GM11168 (cell line): ENCODE measurements around the gene NLRP13.

ENCODE experiments used
- in situ Hi-C: fragments of 300-500 bp; cut with MboI; formaldehyde crosslinking; loops from one replicate; pipeline ENCODE4 v1.12.0; 2022; ENCODE audit warnings: low sequenced_read_pairs; ENCODE audit not compliant: unreplicated experiment

The NLRP13 gene

DNA sequence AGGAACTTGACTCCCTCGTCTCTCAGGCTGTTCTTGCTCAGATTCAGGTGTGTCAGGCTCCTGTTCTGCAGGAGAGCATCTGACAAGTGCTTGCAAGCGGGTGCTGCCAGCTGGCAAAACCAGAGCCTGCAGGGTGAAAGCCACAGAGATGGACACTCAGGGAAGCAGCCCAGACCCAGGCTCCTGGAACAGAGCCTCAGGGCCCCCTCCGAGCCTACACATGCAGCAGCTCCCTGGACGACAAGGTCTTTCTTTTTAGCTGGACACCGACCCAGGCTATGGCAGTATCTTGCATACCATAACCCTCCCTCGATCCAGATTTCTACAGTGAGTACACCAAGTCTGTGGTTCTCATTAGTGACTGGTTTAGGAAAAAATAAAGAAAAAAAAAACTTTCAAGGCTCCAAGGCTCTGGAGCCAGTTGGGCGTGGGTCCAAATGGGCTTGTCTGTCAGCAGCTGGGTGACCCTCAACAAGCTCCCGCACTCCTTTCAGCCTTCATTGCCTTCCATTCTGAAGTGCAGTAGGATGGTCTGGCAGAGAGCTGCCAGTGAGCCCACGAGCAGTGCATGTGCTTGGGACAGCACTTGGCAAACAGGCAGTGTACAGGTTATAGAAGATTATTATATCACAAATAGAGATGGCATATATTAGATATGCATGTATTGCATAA lies 29.9 kb downstream of the NLRP13 start:
- in situ Hi-C loops = no loop called here

DNA sequence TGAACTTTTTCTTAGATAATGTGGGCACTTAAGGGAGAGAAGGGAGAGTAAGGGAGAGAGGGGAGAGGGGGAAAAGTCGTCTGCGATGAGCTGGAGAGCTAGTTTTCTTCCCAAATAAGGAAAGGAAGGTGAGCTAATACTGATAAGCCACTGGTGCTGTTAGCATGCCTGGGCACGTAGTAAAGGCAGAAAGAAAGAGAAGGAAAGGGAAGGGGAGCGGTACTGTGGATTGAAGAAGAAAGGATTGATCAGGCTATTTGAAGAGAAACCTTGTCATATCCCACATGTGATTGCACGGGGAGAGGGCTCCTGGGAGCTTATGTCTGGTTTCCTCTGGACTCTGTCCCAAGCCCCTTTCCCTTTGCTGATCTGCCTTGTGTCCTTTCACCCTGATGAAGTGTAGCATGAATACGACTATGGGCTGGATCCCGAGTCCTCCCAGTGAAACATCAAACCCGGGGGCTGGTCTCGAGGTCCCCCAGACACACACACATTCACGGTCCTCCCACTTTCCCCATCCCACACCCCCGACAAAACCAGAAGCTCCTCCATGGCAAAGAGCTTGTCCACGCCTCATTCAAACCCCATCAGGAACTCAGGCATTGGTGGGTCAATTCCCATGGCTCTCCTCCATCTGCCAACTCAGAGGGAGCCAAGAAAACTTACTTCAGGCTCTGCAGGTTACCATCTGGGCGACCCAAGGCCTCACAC lies 30.6 kb downstream of the NLRP13 start:
- in situ Hi-C loops = no loop called here

DNA sequence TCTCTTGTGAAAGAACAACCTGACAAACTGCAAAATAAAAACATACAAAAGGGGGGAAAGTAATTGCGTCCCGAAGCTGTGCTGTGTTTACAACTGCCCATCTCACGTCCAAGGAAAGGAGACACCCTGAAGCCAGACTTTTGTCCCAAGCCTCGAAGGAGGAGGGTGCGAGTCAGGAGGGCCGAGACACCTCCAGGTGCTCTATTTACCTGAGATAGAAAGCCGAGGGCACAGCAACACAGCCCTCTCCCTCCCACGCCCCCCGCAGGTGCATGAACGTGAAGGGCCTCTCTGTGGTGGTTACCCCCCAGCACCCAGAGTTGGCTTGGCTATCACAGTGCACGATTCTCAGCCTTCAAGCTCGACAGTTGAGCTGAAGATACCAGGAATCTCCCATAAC lies 33.2 kb downstream of the NLRP13 start:
- in situ Hi-C loops = no loop called here

DNA sequence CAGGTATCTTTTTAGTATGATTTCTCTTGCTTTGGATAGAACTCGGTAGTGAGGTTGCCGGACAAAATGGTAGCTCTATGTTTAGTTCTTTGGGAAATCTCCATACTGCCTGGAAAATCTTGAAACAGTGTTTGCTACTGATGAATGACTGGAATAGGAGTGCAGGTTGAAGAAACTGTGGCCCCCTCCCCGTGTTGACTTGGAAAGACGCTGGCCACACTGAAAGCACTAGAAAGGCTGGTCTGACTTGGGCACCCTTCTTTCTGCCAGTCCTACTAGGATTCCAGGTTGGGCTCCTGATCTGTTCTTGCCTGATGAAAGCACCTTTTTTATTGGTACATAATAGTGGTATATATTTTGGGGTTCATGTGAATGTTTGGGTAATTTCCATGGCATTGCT lies 49.5 kb downstream of the NLRP13 start:
- in situ Hi-C loops = no loop called here

DNA sequence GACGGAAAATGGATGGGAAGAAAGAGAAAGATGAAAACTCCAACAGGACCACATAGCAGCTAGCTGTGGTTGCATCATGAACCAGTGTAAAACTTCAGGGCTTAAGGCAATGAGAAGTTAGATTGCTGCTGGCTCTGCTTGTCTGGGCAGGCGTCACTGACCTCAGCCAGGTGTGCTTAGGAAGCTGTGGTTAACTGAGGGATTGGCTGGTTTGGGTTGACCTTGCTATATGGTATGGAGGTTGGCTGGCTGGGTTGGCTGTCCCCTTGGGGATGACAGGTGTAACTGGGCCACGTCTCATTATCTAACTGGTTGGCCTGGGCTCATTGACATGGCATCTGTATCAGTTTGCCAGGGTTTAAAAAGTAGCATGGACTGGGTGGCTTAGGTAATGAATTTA lies 54.9 kb downstream of the NLRP13 start:
- in situ Hi-C loops = no loop called here

DNA sequence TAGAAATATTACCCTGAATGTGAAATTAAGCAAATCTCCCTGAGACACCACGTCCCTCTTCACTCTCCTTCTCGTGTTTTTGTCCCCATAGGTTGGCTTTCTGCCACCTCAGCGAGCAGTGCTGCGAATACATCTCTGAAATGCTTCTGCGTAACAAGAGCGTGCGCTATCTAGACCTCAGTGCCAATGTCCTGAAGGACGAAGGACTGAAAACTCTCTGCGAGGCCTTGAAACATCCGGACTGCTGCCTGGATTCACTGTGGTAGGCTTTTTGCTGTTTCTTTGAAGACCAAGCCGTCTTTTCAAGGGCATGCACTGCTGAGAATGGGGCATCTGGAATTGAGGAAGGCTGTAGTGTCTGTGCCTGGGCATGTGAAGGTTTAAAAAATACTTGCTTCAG lies 61.4 kb downstream of the NLRP13 start:
- in situ Hi-C loops = no loop called here

DNA sequence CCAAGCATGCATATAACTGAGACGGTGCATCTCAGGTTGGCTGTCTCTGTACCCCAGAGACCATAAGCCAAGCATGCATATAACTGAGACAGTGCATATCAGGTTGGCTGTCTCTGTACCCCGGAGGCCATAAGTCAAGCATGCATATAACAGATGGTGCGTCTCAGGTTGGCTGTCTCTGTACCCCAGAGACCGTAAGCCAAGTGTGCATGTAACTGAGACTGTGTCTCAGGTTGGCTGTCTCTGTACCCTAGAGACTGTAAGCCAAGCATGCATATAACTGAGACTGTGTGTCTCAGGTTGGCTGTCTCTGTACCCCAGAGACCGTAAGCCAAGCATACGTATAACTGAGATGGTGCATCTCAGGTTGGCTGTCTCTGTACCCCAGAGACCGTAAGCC lies 65.0 kb downstream of the NLRP13 start:
- in situ Hi-C loops = no loop called here

DNA sequence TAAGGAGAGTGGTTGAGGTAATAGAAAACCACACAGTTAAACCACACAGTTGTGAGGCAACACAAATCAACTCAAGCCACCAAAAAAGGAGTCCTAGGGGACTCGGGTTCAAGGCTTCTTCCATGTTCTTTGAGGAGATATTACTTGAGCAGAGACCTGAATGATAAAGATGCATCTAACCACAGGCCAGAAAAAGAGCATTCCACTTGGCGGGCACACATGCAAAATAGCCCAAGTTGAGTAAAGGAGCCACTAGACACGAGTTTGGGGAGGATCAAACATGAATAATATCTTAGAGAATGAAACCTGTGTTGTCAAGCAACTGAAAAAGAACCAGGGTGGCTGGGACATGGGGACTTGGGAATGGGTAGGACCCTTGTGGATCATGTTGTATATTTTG lies 65.6 kb downstream of the NLRP13 start:
- in situ Hi-C loops = no loop called here

DNA sequence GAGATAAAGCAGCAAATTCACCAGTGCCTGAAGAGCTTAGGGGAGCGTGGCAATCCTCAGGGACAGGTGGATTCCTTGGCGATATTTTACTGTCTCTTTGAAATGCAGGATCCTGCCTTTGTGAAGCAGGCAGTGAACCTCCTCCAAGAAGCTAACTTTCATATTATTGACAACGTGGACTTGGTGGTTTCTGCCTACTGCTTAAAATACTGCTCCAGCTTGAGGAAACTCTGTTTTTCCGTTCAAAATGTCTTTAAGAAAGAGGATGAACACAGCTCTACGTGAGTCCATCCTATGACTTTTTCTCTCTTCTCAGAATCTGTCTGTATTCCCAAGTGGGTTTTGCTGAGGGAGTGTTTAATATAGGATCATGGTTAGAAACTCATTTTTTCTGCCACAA lies 73.2 kb downstream of the NLRP13 start:
- in situ Hi-C loops = no loop called here

DNA sequence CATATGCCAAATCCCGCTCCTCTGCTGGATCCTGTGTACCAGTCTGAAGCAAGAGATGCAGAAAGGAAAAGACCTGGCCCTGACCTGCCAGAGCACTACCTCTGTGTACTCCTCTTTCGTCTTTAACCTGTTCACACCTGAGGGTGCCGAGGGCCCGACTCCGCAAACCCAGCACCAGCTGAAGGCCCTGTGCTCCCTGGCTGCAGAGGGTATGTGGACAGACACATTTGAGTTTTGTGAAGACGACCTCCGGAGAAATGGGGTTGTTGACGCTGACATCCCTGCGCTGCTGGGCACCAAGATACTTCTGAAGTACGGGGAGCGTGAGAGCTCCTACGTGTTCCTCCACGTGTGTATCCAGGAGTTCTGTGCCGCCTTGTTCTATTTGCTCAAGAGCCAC lies 73.7 kb downstream of the NLRP13 start:
- in situ Hi-C loops = no loop called here

DNA sequence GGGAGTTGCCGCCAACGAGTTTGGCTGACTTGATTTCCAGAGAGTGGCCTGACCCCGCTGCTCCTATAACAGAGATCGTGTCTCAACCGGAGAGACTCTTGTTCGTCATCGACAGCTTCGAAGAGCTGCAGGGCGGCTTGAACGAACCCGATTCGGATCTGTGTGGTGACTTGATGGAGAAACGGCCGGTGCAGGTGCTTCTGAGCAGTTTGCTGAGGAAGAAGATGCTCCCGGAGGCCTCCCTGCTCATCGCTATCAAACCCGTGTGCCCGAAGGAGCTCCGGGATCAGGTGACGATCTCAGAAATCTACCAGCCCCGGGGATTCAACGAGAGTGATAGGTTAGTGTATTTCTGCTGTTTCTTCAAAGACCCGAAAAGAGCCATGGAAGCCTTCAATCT lies 74.2 kb downstream of the NLRP13 start:
- in situ Hi-C loops = no loop called here

DNA sequence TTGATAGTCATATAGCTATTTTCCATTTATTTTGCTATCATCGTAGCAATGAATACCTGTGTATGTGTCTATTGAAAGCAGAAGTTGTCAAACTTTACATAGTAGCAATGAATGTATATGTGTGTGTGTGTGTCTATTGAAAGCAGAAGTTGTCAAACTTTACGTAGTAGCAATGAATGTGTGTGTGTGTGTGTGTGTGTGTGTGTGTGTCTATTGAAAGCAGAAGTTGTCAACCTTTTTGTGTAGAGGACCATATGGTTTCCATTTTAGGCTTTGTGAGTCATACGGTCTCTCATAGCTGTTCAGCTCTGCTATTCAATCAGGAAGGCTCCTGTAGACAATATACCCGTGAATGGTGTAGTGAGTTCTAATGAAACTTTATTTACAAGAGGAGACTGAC lies 75.0 kb downstream of the NLRP13 start:
- in situ Hi-C loops = no loop called here

DNA sequence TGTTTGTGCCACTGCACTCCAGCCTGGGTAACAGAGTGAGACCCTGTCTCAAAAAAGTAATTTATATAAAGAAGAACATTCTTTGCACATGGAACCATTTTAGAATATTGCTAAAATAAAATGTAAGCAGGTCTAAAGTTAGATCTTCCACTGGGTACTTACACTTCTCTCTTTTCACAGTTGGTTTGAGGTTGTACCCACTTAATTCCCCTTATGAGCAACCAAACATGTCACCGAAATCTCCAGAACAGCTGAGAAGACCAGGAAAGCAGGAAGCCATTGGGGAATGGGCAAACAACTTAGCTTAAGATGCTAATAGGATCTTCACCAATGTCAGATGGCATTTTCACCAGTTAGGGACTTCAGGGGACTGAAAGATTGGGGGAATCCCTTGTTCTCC lies 77.0 kb downstream of the NLRP13 start:
- in situ Hi-C loops = no loop called here
